Adrenal gland (tissue), 5 donors: ENCODE results near the gene GATA5.

Experiments
- CTCF ChIP-seq, 6 experiments: fragments of 450-650 bp in 4 of 6; fragments of 200-600 bp in 2 of 6; sonication (generic) in 1 of 6; IDR thresholded peaks; 1 replicate in 5 of 6; 2 replicates in 1 of 6; pipeline versions ENCODE4 v1.5.1 to v1.8.0; 2016 to 2021; ENCODE audit warnings: antibody characterized with exemption in 6 of 6, mild to moderate bottlenecking in 2 of 6, moderate library complexity in 1 of 6
- POLR2A ChIP-seq, 2 donors: fragments of 450-650 bp; IDR thresholded peaks; one replicate each; pipeline ENCODE4 v1.6.1; 2017; ENCODE audit warnings: antibody characterized with exemption in 2 of 2, mild to moderate bottlenecking in 2 of 2, moderate library complexity in 1 of 2
- donor health status: DM: no; HTN: no; CAD: no.

- TF ChIP-seq CTCF (IDR thresholded peaks at IDR 0.05) (no peak), POLR2A (IDR thresholded peaks at IDR 0.05) (no peak)
These were observed 36.6 kb downstream of the GATA5 start for GRCh38 chr20:62439218-62439617.
